GM19438 (cell line): ENCODE data around the gene SIGLEC9.

Experiments
- ATAC-seq: cut with Tn5 transposase; IDR thresholded peaks from one replicate; pipeline ENCODE4 v1.9.1; 2021; ENCODE audit warnings: low read depth; ENCODE audit not compliant: unreplicated experiment

Gene SIGLEC9

GRCh38 chr19:51124729-51125128, at the start of gene SIGLEC9:
SIGLEC9 (plus strand) TSS chr19:51124906; CDS start chr19:51124975, 69 bp downstream.
- ATAC-seq: no peak

GRCh38 chr19:51075998-51076397, 48.7 kb upstream of the SIGLEC9 start:
- ATAC-seq: no peak

DNA sequence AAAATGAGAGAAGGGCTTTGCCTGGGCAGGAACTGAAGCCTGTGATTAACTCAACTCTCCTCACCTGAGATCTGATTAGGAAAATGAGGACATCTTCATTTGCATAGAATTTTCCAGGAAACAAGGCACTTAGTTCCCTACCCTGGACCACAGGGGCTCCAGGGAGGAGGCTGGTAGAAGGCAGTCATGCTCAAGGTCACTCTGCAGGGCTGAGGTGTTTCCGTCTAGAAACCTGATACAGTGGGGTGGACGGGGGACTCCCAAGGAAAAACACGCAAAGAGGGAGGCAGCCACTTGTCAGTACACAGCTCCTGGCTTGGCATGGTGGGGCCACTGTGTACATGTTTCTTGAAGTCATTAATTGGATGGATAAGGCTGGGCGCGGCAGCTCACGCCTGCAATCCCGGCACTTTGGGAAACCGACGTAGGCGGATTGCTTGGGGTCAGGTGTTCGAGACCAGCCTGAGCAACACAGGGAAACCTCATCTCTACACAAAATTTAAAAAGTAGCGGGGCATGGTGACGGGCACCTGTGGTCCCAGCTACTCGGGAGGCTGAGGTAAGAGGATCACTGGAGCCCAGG, 48.0 kb upstream of the SIGLEC9 start:
- ATAC-seq: no peak

DNA sequence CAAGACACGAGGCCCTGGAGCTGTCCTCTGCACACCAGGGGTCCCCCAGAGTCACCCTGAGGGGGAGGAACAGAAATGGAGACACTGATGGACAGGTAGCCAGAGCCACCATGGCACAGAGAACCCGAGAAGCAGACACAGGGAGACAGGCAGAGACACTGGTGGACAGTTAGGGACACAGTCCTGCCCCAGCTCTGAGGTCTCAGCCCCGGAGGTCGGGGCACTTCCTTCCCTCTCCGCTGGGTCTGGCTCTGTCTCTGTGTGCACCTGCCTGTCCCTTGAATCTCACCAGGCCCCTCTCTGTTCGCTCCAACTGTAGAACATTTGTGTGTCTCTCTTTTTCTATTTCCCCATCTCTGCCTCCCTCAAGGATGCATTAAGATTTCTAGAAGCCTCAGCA, 46.6 kb upstream of the SIGLEC9 start:
- ATAC-seq: no peak

- ATAC-seq: no peak
These were observed 46.0 kb upstream of the SIGLEC9 start for GRCh38 chr19:51078731-51079130.

DNA sequence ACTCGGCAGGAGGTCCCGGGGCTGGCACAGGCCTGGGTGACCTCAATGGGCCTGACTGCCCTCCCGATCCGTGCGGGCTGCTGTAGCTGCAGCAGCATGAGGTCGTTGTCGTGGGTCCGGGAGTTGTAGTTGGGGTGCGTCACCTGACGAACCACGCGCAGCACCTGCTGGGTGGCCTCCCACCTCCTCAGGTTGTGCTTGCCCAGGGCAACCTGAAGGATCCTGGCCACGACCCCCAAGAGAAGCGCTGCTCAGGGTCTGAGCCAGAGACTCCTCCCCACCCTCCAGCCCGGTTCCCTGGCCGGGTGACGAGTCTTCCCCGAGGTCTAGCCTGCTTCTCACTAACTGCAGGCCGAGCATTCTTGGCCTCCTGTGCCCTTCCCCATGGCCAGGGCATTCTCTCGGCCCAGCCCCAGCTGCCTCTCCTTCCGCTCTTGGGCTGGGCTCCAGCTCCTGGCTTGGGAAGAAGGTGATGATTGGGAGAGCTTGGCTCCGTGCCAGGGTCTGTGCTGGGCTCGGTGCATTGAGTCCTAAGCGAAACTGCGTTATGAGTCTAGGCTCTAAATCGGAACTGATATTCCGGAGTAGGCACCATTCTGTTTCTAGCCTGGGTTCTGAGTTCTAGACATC, 45.1 kb upstream of the SIGLEC9 start:
- no peak for ATAC-seq

GRCh38 chr19:51081476-51081875, 43.2 kb upstream of the SIGLEC9 start:
- no peak for ATAC-seq

- no peak for ATAC-seq
These were observed 42.1 kb upstream of the SIGLEC9 start, which contains the start of gene KLK14 for GRCh38 chr19:51082611-51083010. KLK14 (minus strand) TSS chr19:51082887; CDS start chr19:51082614, 273 bp downstream.

- ATAC-seq: no peak
These were observed 41.5 kb upstream of the SIGLEC9 start for GRCh38 chr19:51083181-51083580.

- no peak for ATAC-seq
These were observed 40.9 kb upstream of the SIGLEC9 start for GRCh38 chr19:51083783-51084182.

- ATAC-seq: no peak
These were observed 40.2 kb upstream of the SIGLEC9 start for GRCh38 chr19:51084505-51084904.

DNA sequence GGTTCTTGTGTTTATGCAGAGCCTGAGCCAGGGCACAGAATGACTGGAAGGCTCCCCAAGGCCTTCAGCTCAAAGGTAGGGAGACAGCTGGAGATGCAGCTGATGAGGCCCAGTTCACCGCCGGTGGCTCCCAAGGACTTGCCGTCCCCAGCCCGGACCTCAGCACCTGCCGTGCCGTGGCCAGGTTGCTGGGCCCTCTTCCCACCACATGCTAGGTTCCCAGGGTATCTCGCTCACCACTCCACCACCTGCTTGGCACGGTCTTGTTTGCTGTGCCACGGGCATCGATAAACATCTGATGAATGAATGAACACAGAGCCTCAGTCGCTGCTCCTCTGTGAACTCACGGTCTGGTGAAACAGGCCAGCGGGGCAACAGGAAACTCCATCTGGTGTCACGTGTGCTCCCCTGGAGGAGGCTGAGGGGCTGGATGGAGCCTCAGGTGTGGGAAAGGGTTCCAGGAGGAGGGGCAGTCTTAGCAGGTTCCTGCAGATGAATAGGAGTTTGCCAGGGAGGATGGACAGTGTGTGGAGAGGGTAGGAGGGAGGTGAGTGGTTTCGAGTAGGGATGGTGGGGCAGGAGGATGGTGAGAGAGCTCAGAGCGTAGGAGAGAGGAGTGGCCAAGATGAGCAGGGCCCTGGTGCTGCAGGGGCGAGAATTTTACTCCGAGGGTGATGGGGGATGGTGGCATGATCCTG, 38.4 kb upstream of the SIGLEC9 start:
- ATAC-seq: no peak

- no peak for ATAC-seq
These were observed 34.9 kb upstream of the SIGLEC9 start for GRCh38 chr19:51089786-51090185.

DNA sequence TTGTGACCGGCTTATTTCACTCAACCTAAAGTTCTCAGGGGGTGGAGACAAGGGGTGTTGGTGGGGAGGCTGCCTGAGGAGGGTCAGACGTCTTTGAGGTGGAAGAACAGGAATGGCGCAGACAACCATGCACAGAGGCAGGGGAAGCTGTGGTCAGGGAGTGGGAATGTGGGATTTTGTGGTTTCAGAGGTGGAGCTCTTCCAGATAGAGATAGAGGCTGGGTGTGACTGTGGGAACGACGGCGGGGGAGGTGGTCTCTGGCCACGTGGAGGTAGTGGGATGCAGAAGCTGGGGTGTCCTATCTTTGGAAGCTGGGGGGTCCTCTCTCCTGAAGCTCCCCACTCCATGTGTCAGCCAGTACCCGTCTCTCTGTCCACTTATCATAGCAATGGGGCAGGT, 34.2 kb upstream of the SIGLEC9 start:
- no peak for ATAC-seq

GRCh38 chr19:51091126-51091525, 33.6 kb upstream of the SIGLEC9 start:
- ATAC-seq: no peak

- ATAC-seq: no peak
These were observed 32.5 kb upstream of the SIGLEC9 start for GRCh38 chr19:51091895-51092873.

DNA sequence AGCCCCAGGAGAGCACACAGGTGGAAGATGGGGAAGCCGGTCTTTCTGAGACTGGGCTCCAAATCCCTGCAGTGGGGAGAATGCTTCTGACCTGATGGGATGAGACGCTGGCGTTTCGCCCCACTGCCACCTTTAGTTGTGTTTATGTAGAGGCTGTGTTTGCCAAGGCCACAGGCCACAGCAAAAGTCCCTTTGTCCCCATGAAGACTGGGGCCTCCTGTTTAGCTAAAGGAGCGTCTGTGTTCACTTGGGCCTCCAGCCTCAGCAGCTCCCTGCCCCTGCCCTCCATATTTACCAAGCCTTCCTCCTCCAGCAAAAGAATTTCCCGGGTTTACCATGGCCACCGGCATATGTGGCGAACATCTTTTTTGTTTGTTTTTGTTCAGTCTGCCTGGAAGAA, 31.6 kb upstream of the SIGLEC9 start:
- no peak for ATAC-seq

DNA sequence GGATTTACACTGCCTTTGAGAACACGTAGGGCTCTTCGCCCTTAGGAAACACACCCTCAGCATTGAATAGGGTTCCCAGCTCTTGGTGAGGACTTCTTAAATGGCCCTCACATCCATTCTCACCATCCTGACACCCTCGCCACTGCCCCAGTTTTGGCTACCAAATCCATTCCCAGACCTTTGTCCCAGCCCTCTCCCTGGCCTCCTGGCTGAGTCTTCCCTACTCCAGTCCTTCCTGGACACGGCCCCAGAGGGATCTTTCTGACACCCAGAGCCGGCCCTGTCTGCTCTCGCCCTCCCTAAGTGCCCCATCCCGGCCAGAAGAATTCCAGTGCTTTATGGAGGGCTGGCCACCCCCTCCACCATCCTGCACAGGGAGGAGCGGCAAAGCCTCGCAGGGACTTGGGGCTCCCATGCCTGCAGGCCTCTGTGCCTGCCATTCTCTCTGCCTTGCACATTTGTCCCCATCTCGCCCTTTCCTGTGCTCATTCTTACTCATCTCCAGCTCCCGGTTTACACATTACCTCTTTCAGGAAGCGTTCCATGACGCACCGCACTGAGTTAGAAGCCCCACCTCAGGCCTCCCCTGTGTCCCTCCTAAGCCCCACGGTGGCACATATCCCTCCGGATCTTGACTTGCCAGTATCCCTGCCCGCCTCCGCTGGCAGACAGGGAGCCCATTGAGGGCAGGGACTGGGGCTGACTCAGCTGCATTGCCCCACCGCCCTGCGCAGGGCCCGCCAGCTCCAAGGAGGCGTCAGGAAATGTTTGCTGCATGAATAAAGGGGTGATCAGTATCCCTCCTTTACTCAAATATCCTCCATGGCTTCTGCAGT, 31.0 kb upstream of the SIGLEC9 start:
- no peak for ATAC-seq

DNA sequence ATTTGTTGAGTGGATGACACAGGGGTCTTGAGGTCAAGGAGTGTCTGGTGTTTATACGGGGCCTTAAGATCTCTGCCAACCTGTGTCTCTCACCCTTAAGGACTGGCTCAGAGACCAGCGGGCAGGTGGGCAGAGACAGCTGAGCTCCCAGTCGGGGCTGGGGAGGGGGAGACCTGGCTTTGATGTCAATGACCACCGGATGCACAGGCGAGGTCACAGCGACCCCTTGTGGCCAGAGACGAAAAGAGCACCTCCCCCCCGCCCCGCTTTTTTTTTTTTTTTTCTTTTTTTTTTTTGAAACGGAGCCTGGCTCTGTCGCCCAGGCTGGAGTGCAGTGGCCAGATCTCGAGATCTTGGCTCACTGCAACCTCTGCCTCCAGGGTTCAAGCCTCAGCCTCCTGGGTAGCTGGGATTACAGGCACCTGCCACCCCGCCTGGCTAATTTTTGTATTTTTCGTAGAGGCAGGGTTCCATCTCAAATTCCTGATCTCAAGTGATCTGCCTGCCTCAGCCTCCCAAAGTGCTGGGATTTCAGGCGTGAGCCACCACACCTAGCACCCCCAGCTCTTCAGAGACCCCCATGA, 29.9 kb upstream of the SIGLEC9 start:
- ATAC-seq: no peak
